ENCODE results near the gene KIF24.
"Not testable (repeated sequence)": the region's sequence is repeated elsewhere in the genome, so short reads cannot be mapped to it uniquely, and the experiment has no call there.

KIF24 gene

GRCh38 chr9:34328500-34328986 is 525 bp downstream of the KIF24 start:
- DNase-seq (ENCODE audit: low read depth): peak; percentile 7

DNA sequence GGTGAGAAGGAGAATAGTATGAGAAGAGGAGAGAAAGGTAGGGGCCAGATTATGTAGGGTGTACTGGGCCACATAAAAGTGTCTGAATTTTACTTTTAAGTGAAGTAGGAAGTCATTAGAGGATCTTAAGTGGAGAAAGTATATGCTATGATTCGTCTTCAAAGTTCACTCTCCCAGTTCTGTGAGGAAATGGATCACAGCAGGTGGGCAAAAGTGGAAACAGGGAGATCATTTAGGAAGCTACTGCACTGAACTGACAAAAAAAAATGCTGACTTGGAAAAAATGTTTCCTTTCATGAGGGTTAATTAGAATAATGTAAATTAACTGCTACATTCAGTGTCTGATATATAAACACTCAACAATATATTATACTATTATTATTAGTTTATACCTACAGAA is 2.4 kb downstream of the KIF24 start:
- no peak for DNase-seq (ENCODE audit: low read depth)

- no peak for DNase-seq (ENCODE audit: low read depth)
Observed at GRCh38 chr9:34322899-34323591, 6.0 kb downstream of the KIF24 start.

- no peak for DNase-seq (ENCODE audit: low read depth)
Observed at GRCh38 chr9:34321451-34321850, 7.6 kb downstream of the KIF24 start.

DNA sequence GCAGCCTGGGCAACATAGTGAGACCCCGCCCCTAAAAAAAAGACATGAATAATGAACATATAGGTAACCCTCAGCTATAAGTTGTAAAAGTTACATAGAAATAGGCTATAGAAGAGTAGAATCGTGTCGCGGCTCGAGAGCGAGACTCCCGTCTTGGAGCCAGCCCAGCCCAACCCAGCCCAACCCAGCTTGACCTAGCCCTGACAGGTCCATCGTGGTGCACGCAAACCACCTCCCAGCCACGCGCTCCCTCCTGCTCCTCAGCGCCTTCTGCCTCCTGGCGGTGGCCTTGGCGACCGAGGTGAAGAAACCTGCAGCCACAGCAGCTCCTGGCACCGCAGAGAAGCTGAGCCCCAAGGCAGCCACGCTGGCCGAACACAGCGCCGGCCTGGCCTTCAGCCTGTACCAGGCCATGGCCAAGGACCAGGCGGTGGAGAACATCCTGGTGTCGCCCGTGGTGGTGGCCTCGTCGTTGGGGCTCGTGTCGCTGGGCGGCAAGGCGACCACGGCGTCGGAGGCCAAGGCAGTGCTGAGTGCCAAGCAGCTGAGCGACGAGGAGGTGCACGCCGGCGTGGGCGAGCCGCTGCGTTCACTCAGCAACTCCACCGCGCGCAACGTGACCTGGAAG is 10.8 kb downstream of the KIF24 start:
- DNase-seq (ENCODE audit: low read depth): no peak

- DNase-seq (ENCODE audit: low read depth): no peak
Observed at GRCh38 chr9:34317436-34317835, 11.6 kb downstream of the KIF24 start.

DNA sequence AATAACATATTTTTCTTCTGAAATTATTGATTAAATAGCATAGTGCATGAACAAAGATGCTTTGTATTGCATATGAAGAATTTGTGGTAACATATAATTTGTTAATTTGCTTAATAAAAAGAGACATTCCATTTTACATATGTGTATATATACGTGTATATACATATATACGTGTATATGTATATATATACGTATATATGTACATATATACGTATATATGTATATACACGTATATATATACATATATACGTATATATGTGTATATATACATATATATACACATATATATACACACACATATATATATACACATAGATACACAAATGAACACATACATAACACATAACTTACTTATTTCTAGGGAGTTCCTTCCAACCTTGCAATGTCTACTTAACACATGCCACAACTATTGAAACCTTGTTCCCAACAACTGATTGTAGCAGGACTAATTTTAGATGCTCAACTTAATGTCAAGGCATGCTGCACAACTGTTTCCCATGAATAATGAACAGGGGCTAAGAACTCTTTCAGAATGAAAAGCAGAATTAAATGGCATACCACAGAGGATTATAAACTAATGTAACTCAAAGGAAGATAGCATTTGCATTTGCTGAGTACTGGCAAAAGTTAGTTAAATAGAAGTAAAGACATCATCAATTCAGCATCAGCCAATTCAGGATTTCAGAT is 17.4 kb downstream of the KIF24 start:
- no peak for DNase-seq (ENCODE audit: low read depth)

DNA sequence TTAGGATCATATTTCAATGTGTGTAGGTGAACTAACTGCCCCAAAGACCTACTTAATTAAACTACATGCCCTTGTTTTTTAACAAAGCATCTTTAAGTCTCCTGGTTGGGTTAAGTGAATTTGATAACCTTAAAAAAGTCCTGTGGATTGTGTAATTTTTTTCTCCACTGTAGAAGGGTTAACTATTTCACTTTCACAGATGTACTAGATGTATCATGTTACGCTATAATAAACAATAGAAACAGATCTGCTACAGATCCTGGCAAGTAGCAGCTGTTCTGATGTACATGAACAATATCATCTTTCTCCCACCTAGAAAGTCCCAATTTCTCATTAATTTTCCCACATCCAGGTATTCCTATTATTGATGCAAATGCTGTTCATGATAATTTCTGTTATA is 18.9 kb downstream of the KIF24 start:
- peak; percentile 16 for DNase-seq (ENCODE audit: low read depth)

- DNase-seq (ENCODE audit: low read depth): not testable (repeated sequence)
Observed at GRCh38 chr9:34308316-34308715, 20.8 kb downstream of the KIF24 start.

GRCh38 chr9:34301064-34301463 is 28.0 kb downstream of the KIF24 start:
- DNase-seq (ENCODE audit: low read depth): not testable (repeated sequence)

DNA sequence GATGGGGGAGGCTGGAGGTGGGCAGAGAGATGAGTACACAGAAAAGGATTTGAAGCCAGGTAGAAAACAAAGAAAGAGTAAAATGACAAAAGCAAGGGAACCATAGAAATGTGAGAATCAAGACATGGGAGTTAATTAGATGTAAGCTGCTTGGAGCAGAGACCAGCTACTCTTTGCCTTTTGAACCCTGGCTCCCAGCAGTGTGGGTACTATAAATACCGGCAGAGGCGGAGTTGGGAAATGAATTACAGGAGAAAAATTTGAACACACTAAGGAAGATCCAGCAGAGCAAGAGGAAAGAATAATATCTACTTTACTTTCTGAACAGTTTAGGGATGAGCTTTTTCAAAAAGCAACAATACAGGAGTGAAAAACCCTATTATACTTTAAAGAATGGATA is 36.5 kb downstream of the KIF24 start:
- no peak for DNase-seq (ENCODE audit: low read depth)

- no peak for DNase-seq (ENCODE audit: low read depth)
Observed at GRCh38 chr9:34291423-34291822, 37.6 kb downstream of the KIF24 start.

GRCh38 chr9:34291023-34291422 is 38.0 kb downstream of the KIF24 start:
- no peak for DNase-seq (ENCODE audit: low read depth)

DNA sequence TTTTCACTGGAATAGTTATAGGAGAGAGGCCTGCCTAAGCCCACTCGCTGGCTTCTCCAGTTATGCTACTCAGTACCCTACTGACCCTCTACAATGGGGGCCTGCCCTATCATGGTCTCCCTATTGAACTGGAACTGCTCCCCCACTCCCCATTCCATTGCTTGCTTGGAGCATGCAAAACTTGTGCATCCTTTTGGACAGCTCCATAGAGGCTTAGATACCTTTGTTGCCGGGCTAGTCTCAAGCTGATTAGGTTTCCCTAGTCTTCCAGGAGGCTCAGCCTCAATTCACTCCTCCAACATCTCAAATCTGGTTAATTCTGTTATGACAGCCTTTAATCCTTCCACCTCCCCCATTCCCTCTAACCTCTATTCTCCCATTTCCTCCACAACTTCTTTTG is 39.9 kb downstream of the KIF24 start:
- DNase-seq (ENCODE audit: low read depth): no peak

DNA sequence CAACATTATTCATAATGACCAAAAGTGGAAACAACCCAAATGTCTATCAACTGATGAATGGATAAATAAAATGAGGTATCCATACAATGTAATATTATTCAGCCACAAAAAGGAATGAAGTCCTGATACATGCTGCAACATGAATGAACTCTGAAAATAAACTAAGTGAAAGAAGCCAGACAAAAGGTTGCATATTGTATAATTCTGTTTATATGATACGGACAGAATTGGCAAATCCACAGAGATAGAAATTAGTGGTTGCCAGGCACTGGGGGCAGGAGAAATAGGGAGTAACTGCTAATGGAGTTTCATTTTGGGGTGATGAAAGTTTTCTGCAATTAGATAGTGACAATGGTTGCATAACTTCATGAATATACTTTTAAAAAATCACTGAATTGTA is 47.0 kb downstream of the KIF24 start:
- DNase-seq (ENCODE audit: low read depth): no peak

GRCh38 chr9:34279411-34279810 is 49.7 kb downstream of the KIF24 start:
- DNase-seq (ENCODE audit: low read depth): peak; percentile 50

Data from EH (cell line).